ENCODE data around the gene OSTF1. TPM values are rescaled to one million over a fixed set of nuclear protein-coding genes. Genes with fewer than 3 reads are reported as not detected.

OSTF1 gene
- total and polyA plus RNA-seq, 2 experiments from 2014 or later: 19.2 to 34.4 TPM

DNA sequence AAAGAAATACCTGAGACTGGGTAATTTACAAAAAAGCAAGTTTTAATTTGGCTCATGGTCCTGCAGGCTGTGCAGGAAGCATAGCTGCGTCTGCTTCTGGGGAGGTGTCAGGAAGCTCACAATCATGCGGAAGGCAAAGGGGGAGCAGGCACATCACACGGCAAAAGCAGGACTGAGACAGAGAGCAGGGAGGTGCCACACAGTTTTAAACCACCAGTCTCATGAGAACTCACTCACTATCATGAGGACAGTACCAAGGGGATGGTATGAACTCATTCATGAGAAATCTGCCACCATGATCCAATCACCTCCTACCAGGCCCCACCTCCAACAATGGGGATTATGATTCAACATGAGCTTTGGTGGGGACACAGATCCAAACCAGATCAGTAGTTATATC lies 96.2 kb downstream of the OSTF1 start:
- H3K27me3 ChIP-seq: no peaks in the 10 kb centered on the region
- TF ChIP-seq, protein P1, sequence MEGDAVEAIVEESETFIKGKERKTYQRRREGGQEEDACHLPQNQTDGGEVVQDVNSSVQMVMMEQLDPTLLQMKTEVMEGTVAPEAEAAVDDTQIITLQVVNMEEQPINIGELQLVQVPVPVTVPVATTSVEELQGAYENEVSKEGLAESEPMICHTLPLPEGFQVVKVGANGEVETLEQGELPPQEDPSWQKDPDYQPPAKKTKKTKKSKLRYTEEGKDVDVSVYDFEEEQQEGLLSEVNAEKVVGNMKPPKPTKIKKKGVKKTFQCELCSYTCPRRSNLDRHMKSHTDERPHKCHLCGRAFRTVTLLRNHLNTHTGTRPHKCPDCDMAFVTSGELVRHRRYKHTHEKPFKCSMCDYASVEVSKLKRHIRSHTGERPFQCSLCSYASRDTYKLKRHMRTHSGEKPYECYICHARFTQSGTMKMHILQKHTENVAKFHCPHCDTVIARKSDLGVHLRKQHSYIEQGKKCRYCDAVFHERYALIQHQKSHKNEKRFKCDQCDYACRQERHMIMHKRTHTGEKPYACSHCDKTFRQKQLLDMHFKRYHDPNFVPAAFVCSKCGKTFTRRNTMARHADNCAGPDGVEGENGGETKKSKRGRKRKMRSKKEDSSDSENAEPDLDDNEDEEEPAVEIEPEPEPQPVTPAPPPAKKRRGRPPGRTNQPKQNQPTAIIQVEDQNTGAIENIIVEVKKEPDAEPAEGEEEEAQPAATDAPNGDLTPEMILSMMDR (IDR thresholded peaks at IDR 0.05; ENCODE audit: low read depth, low read length): no peak
- no peaks in the 10 kb centered on the region for H3K4me1 ChIP-seq (ENCODE audit: low read depth)
- H3K9me3 ChIP-seq (ENCODE audit: low read depth): no peaks in the 10 kb centered on the region
- H3K36me3 ChIP-seq: no peaks in the 10 kb centered on the region
- H3K4me3 ChIP-seq: no peak overlapping the region
- no peak overlapping the region for H3K27ac ChIP-seq
- no peak for DNase-seq (ENCODE audit: low read depth in 1 of 2, low spot score in 1 of 2)

DNA sequence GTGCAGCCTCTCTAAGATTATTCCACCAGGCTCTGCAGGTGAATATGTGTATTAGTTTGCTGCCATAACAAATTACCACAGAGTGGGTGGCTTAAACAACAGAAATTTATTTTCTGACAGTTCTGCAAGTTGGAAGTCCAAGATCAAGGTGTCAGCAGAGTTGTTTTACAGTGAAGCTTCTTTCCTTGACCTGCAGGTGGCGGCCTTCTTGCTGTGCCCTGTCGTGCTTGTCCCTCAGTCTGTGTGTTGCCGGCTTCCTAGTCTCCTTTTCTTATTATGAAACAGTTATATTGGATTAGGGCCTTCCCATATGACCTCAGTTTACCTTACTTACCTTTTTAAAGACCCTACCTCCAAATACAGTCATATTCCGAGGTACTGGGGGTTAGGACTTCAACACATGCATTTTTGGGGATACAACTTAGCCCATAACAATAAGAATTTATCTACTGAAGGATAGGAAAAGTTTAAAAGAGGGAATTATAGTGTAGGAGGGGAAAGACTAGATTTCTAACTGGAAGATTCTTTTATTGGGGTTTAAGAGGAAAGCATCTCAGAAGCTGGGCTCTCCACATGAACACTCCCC lies 97.4 kb downstream of the OSTF1 start:
- Histone ChIP-seq H3K4me3 (no peak overlapping the region), H3K27me3 (no peaks in the 10 kb centered on the region), H3K4me1 (ENCODE audit: low read depth) (no peaks in the 10 kb centered on the region), H3K27ac (no peak overlapping the region), H3K36me3 (no peaks in the 10 kb centered on the region), H3K9me3 (ENCODE audit: low read depth) (no peaks in the 10 kb centered on the region)
- TF ChIP-seq, protein P1 (IDR thresholded peaks at IDR 0.05; ENCODE audit: low read depth, low read length): peak; percentile 81
- DNase-seq (ENCODE audit: low read depth in 1 of 2, low spot score in 1 of 2): peak; percentile 53 to 56

DNA sequence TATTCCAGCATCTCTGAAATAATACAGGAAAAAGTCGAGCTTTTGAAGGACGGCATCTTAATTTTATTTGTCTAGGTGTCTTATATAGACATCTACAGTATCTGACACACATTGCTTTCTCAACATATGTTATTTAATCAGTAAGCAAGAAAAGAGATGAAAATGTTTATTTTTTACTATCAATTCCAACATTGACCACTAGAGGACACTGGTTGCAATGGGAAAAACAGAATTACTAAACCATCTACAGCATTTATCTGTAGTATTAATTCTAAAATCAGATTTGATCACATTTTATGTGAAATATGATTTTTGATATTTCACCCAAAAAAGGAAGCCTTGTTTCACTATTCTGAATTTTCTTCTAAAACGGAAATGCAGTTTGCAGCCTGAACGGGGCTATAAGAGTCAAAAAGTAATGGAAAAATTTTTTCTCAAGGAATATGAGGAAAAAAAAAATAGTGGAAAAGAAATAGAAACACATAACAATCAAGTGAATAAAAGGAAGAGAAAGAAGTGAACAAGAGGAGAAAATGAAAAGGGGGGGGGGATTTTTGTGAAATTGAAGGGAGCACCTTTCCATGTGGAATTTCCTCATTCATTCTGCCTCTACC lies 98.6 kb downstream of the OSTF1 start:
- TF ChIP-seq, protein P1 (IDR thresholded peaks at IDR 0.05; ENCODE audit: low read depth, low read length): peak; percentile 80
- DNase-seq (ENCODE audit: low read depth in 1 of 2, low spot score in 1 of 2): peak in 1 of 2 donors; percentile 45
- Histone ChIP-seq H3K36me3 (no peaks in the 10 kb centered on the region), H3K27me3 (no peaks in the 10 kb centered on the region), H3K9me3 (ENCODE audit: low read depth) (no peaks in the 10 kb centered on the region), H3K4me3 (no peak overlapping the region), H3K4me1 (ENCODE audit: low read depth) (no peaks in the 10 kb centered on the region), H3K27ac (no peak overlapping the region)

DNA sequence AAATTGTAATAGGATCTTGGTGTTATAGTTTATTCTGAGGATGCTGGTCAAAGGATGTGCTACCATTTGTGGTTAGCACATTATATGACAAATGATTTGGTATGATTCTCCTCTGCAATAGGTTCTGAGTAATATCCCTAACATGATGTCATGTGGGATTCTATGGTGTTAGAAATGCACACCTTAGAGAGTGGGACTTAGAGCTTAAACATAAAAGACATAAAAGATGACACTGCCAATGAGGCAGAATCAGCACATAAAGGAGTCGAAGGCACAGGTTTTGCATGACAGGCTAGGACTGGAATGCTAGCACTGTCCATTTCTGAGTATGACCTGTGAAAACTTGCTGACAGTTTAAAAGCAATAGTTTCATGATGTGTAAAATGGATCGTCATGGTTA lies 100.4 kb downstream of the OSTF1 start:
- no peaks in the 10 kb centered on the region for H3K27me3 ChIP-seq
- H3K9me3 ChIP-seq (ENCODE audit: low read depth): no peaks in the 10 kb centered on the region
- DNase-seq (ENCODE audit: low read depth in 1 of 2, low spot score in 1 of 2): no peak
- H3K4me3 ChIP-seq: no peak overlapping the region
- H3K4me1 ChIP-seq (ENCODE audit: low read depth): no peaks in the 10 kb centered on the region
- TF ChIP-seq, protein P1 (IDR thresholded peaks at IDR 0.05; ENCODE audit: low read depth, low read length): no peak
- H3K36me3 ChIP-seq: no peaks in the 10 kb centered on the region
- no peak overlapping the region for H3K27ac ChIP-seq

- Histone ChIP-seq H3K27ac (no peak overlapping the region), H3K4me1 (ENCODE audit: low read depth) (no peaks in the 10 kb centered on the region), H3K36me3 (no peaks in the 10 kb centered on the region), H3K4me3 (no peak overlapping the region), H3K27me3 (no peaks in the 10 kb centered on the region), H3K9me3 (ENCODE audit: low read depth) (no peaks in the 10 kb centered on the region)
- TF ChIP-seq, protein P1 (IDR thresholded peaks at IDR 0.05; ENCODE audit: low read depth, low read length): no peak
- DNase-seq (ENCODE audit: low read depth in 1 of 2, low spot score in 1 of 2): no peak
Measured at GRCh38 chr9:75190762-75191161, 102.4 kb downstream of the OSTF1 start.

Other genes with a start within 250 kb of the OSTF1 start
- gene TRPM6, start 200.6 kb upstream of the OSTF1 start, total RNA-seq: 0.06 and 0.07 TPM in 2 replicates
- 0.61 TPM in 1 of 2 replicates, not detected in the other for gene TRPM6, start 200.6 kb upstream of the OSTF1 start, polyA plus RNA-seq
- gene C9orf40, start 135.6 kb upstream of the OSTF1 start, total RNA-seq: 7.8 and 12.0 TPM in 2 replicates
- 8.9 and 14.8 TPM in 2 replicates for gene C9orf40, start 135.6 kb upstream of the OSTF1 start, polyA plus RNA-seq
- 44.3 and 112 TPM in 2 replicates for gene CARNMT1, start 60.2 kb upstream of the OSTF1 start, total RNA-seq
- 16.0 and 26.2 TPM in 2 replicates for gene CARNMT1, start 60.2 kb upstream of the OSTF1 start, polyA plus RNA-seq
- gene NMRK1, start 359 bp upstream of the OSTF1 start, total RNA-seq: 8.5 and 9.0 TPM in 2 replicates
- 20.6 and 32.6 TPM in 2 replicates for gene NMRK1, start 359 bp upstream of the OSTF1 start, polyA plus RNA-seq